Erythroblast (primary cell): ENCODE data around the gene ZNF865.

ENCODE experiments used
- GATA1 ChIP-seq: IDR thresholded peaks from 2 replicates; pipeline ENCODE4 v1.6.1; 2011; ENCODE audit warnings: low read depth, mild to moderate bottlenecking, control low read depth, low read length, moderate library complexity
- POLR2A ChIP-seq: IDR thresholded peaks from 2 replicates; pipeline ENCODE4 v1.6.1; 2011; ENCODE audit warnings: mild to moderate bottlenecking, low read length

DNA sequence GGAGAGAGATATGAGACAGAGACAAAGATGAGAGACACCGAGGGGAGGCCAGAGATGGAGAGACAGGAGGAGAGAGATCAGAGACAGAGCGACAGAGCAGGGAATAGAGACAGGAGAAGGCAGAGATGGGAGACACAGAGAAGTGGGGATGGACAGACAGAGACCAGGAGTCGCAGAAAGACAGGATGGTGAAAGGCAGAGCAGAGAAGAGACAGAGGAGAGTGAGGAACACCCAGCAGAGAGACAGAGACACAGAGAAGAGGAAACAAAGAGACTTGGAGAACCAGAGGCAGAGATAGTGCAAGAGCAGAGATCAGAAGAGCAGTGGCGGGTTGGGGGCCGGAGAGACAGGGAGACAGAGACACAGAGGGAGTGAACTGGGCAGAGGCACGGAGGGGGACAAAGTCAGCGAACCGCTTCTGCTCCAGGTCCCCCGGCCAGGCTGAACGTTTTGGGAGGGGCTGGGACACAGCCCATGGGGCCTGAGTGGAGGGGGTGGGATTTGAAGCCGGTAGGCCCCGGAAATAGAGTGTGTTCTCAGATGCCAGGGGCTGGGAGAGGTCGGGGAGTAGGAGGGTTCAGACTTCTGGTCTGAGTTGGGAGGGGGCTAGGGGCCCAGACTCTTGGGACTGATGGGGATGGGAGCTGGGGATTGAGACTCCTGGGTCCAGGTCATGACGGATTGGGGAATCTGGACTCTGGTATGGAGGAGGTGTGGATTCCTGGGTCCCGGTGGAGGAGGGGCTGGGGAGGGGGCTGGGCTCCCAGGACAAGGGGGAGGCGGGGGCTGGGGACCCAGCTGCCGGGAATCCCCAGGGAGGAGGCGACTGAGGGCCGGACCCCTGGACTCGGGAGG is 25.5 kb upstream of the ZNF865 start:
- TF ChIP-seq POLR2A (no peak), GATA1 (no peak)
